Calu3 (cell line): Measurements from ENCODE around the gene ESAM. TPM values are rescaled to one million over a fixed set of nuclear protein-coding genes. Genes with fewer than 3 reads are reported as not detected.

Experiments used
- BruUV-seq: library from RNA; stranded (reverse); fragments of 400-500 nt; replicated peaks from 2 replicates; lab custom pipeline; 2021; lab: Mats Ljungman, UMichigan
- CTCF ChIA-PET: fragments of 300-600 bp; sonication (Branson Sonifier 250); formaldehyde crosslinking; loops from one replicate; lab custom pipeline; 2022; ENCODE audit warnings: antibody characterized with exemption; lab: Charles Lee
- DNase-seq: peaks from one replicate; pipeline ENCODE4 v3.0.0; 2022
- H3K27ac Mint-ChIP-seq: one replicate; pipeline ENCODE4 v1.8.0; 2022; ENCODE audit warnings: mixed read lengths; ENCODE audit not compliant: unreplicated experiment
- H3K27me3 Mint-ChIP-seq: one replicate; pipeline ENCODE4 v1.8.0; 2022; ENCODE audit warnings: mixed read lengths; ENCODE audit not compliant: unreplicated experiment
- H3K36me3 Mint-ChIP-seq: one replicate; pipeline ENCODE4 v1.8.0; 2022; ENCODE audit warnings: mild to moderate bottlenecking, moderate library complexity, mixed read lengths; ENCODE audit not compliant: insufficient read depth, unreplicated experiment
- H3K4me1 Mint-ChIP-seq: one replicate; pipeline ENCODE4 v1.8.0; 2022; ENCODE audit warnings: mild to moderate bottlenecking, low read depth, mixed read lengths; ENCODE audit not compliant: unreplicated experiment
- H3K4me3 Mint-ChIP-seq: one replicate; pipeline ENCODE4 v1.8.0; 2022; ENCODE audit warnings: mild to moderate bottlenecking, low read depth, moderate library complexity, mixed read lengths; ENCODE audit not compliant: unreplicated experiment
- H3K9me3 Mint-ChIP-seq: one replicate; pipeline ENCODE4 v1.8.0; 2022; ENCODE audit warnings: low read depth, mixed read lengths; ENCODE audit not compliant: unreplicated experiment
- CTCF ChIP-seq: fragments of 200-600 bp; IDR thresholded peaks from one replicate; pipeline ENCODE4 v1.8.0; 2022; ENCODE audit warnings: antibody characterized with exemption; ENCODE audit not compliant: unreplicated experiment
- intact Hi-C: fragments of 100-400 bp; cut with micrococcal nuclease; formaldehyde crosslinking; loops from one replicate; pipeline ENCODE4 v1.10.0; 2022; ENCODE audit not compliant: unreplicated experiment
- total RNA-seq: library from RNA; stranded (reverse); gene quantifications from 2 replicates; pipeline ENCODE4 v1.2.3, GENCODE V29; 2022

ESAM gene
- total RNA-seq, 1 experiment from 2014 or later, result 1.1 TPM

GRCh38 chr11:124747406-124748099 lies 14.5 kb downstream of the ESAM start:
- peaks cover 16% of the 10 kb centered on the region for H3K4me1 Mint-ChIP-seq
- intact Hi-C loops, result loop anchor here (2.0 kb wide), 1 partner anchor 15 kb away; the partner anchor contains the start of gene ESAM
- peaks cover 23% of the 10 kb centered on the region for H3K36me3 Mint-ChIP-seq
- CTCF ChIA-PET, result interaction anchor here (1.0 to 2.2 kb wide), 3 partner anchors 11 to 129 kb away, joined by 5 to 13 read pairs (median 7); partner anchors contain the start of gene ESAM
- no peak for DNase-seq
- peak overlapping the region; percentile 87 for H3K4me3 Mint-ChIP-seq
- no peak for TF ChIP-seq CTCF
- no peak overlapping the region for H3K27ac Mint-ChIP-seq
- H3K9me3 Mint-ChIP-seq, result no peaks in the 10 kb centered on the region
- H3K27me3 Mint-ChIP-seq, result no peaks in the 10 kb centered on the region
- TSS peak; percentile 39 for BruUV-seq

DNA sequence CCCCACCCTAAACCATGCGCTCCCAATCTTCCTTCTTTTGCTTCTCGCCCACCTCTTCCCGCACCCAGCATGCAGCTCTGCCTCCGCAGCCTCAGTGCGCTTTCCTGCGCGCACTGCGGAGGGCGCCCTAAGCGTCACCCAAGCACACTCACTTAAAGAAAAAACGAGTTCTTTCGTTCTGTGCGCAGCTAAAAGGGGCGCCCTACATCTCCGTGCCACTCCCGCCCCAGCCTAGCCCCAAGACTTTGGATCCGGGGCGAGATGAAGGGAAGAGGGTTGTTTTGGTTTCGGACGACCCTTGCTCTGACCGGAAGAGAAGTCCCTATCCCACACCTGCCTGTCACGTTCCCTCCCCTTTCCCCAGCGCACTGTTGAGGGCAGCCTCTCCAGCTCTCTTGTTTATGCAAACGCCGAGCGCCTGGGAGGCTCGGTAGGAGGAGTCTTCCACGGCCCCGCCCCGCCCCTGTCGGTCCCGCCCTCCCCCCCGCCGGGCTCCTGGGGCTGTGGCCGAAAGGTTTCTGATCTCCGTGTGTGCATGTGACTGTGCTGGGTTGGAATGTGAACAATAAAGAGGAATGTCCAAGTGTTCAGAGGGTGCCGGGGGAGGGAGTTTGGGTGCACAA lies 15.4 kb downstream of the ESAM start:
- peak overlapping the region; percentile 87 for H3K4me3 Mint-ChIP-seq
- peak; percentile 74 for DNase-seq
- intact Hi-C loops, result loop anchor here (2.0 kb wide), 1 partner anchor 16 kb away; the partner anchor contains the start of gene ESAM
- CTCF ChIA-PET, result interaction anchor here (0.6 to 1.5 kb wide), 7 partner anchors 12 to 130 kb away, joined by 3 to 13 read pairs (median 5); partner anchors contain the start of gene ESAM
- peak overlapping the region; percentile 70 for H3K27ac Mint-ChIP-seq
- H3K36me3 Mint-ChIP-seq, result peaks cover 23% of the 10 kb centered on the region
- H3K4me1 Mint-ChIP-seq, result peaks cover 16% of the 10 kb centered on the region
- peak; percentile 34 for TF ChIP-seq CTCF
- no peaks in the 10 kb centered on the region for H3K9me3 Mint-ChIP-seq
- BruUV-seq, result no TSS peak
- no peaks in the 10 kb centered on the region for H3K27me3 Mint-ChIP-seq

- intact Hi-C loops, result loop anchor here (2.0 kb wide), 1 partner anchor 17 kb away; the partner anchor contains the start of gene ESAM
- H3K27ac Mint-ChIP-seq, result peak overlapping the region; percentile 70
- peak overlapping the region; percentile 87 for H3K4me3 Mint-ChIP-seq
- TF ChIP-seq CTCF, result no peak
- peaks cover 23% of the 10 kb centered on the region for H3K36me3 Mint-ChIP-seq
- DNase-seq, result no peak
- CTCF ChIA-PET, result interaction anchor here (0.6 to 1.5 kb wide), 7 partner anchors 13 to 130 kb away, joined by 3 to 13 read pairs (median 5); partner anchors contain the start of gene ESAM
- H3K4me1 Mint-ChIP-seq, result peaks cover 16% of the 10 kb centered on the region
- H3K9me3 Mint-ChIP-seq, result no peaks in the 10 kb centered on the region
- no TSS peak for BruUV-seq
- H3K27me3 Mint-ChIP-seq, result no peaks in the 10 kb centered on the region
Measured at GRCh38 chr11:124745835-124746620, 16.1 kb downstream of the ESAM start.

- no peak for TF ChIP-seq CTCF
- no peak for DNase-seq
- H3K9me3 Mint-ChIP-seq, result no peaks in the 10 kb centered on the region
- peaks cover 16% of the 10 kb centered on the region for H3K4me1 Mint-ChIP-seq
- intact Hi-C loops, result no loop called here
- no peaks in the 10 kb centered on the region for H3K27me3 Mint-ChIP-seq
- peaks cover 27% of the 10 kb centered on the region for H3K36me3 Mint-ChIP-seq
- BruUV-seq, result no TSS peak
- no peak overlapping the region for H3K27ac Mint-ChIP-seq
- CTCF ChIA-PET, result no interaction called here
- H3K4me3 Mint-ChIP-seq, result peak overlapping the region; percentile 87
Measured at GRCh38 chr11:124745270-124745834, 16.7 kb downstream of the ESAM start.
